Ovary (tissue), 9 donors: ENCODE measurements around the gene SGMS1. TPM values are rescaled to one million over a fixed set of nuclear protein-coding genes. Genes with fewer than 3 reads are reported as not detected.

Experiments used
- DNase-seq, 5 donors: peaks; one replicate each; pipeline ENCODE4 v3.0.0-alpha.2; 2019 to 2020
- H3K27ac ChIP-seq, 2 donors: fragments of 200-600 bp; one replicate each; pipeline versions ENCODE4 v1.5.1 to v1.8.0; 2019 to 2022
- H3K27me3 ChIP-seq: fragments of 200-600 bp; one replicate; pipeline ENCODE4 v1.8.0; 2022
- H3K36me3 ChIP-seq: fragments of 200-600 bp; sonication (generic); one replicate; pipeline ENCODE4 v1.5.1; 2019
- H3K4me1 ChIP-seq: one replicate; pipeline ENCODE4 v1.8.1; 2013; ENCODE audit warnings: mild to moderate bottlenecking, moderate library complexity; ENCODE audit not compliant: insufficient read depth
- H3K4me3 ChIP-seq: fragments of 200-600 bp; sonication (generic); one replicate; pipeline ENCODE4 v1.5.1; 2017
- H3K9me3 ChIP-seq, 2 donors: fragments of 200-600 bp in 1 of 2; sonication (generic) in 1 of 2; one replicate each; pipeline versions ENCODE4 v1.5.1 to v1.8.1; 2013 to 2019; ENCODE audit warnings: mild to moderate bottlenecking in 1 of 2, moderate library complexity in 1 of 2
- EP300 ChIP-seq: sonication (generic); formaldehyde crosslinking; IDR thresholded peaks from one replicate; pipeline ENCODE4 v1.6.1; 2017; ENCODE audit warnings: antibody characterized with exemption
- POLR2A ChIP-seq: fragments of 450-650 bp; IDR thresholded peaks from one replicate; pipeline ENCODE4 v1.6.1; 2017; ENCODE audit warnings: antibody characterized with exemption, mild to moderate bottlenecking, moderate library complexity
- WGBS, 3 donors: extraction: QIAGEN DNeasy Blood & Tissue Kit in 1 of 3; methylation state at CpG; one replicate each; pipeline versions ENCODE4 v1.1.5 to v1.1.7; 2013 to 2017; 5-methylcytosine and 5-hydroxymethylcytosine counted together
- intact Hi-C, 4 donors: fragments of 100-400 bp; cut with DNase I; formaldehyde crosslinking; loops; one replicate each; pipeline versions ENCODE4 v1.11.0 to v1.15.1; 2022 to 2023
- polyA plus RNA-seq, 2 donors: library from polyadenylated mRNA; stranded (reverse); fragments of 200-250 nt in 1 of 2; fragments of 350-450 nt in 1 of 2; fragmentation: Illumina TruSeq in 1 of 2; extraction: RNeasy Lipid Tissue Mini Kit (QIAGEN cat#74804) in 1 of 2; gene quantifications; one replicate each; pipeline ENCODE4 v1.2.3, GENCODE V29; 2013 to 2014
- total RNA-seq, 7 donors: library from RNA; depleted of rRNA in 2 of 7; stranded (reverse); fragments of >200 nt in 2 of 7; fragmentation: NEBNext Ultra II Directional in 3 of 7; extraction: Animal tissue kit (Norgen Biotek cat#: 25700) in 3 of 7; gene quantifications; one replicate each; pipeline versions ENCODE4 v1.1.0 to v1.2.4, GENCODE V29; 2016 to 2023
- TF ChIP-seq, protein P1 (sequence below), 3 donors: fragments of 450-650 bp in 2 of 3; fragments of 200-600 bp in 1 of 3; IDR thresholded peaks; one replicate each; pipeline versions ENCODE4 v1.5.1 to v1.8.0; 2016 to 2022; ENCODE audit warnings: antibody characterized with exemption in 3 of 3, mild to moderate bottlenecking in 1 of 3
- donor health status: DM: no; HTN: no; CAD: no; lungs with moderate emphysema.
- donor health status: DM: no; HTN: no; CAD: no.
- donor health status: Bipolar disorder and iron deficiency.
- donor health status: DM: yes; HTN: yes; CAD: no.
- donor health status: DM: no; HTN: no; CAD: no.
- donor health status: DM: yes; HTN: yes; CAD: no.

SGMS1 gene
- total and polyA plus RNA-seq, 9 donors = 15.6 to 90.0 (median 39.0) TPM

DNA sequence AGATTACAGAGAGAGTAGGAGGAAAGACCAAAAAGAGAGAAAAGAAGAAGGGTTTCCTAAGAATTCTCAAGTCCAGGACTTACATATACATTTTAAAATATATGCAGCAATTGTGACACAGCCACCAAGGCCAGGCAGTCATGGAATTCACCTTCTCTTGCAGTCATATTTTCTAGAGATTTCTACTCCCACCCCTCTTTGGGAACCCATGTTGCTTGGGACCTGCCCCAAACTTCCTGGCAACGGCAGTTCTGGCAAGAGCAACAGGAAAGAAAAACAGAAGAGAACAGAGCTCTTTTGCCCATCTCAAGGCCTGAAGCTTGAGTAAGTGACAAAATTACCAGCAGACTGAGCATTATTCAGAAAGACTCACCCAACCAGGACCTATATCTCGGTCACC is 244.1 kb downstream of the SGMS1 start:
- Histone ChIP-seq H3K9me3 (no peaks in the 10 kb centered on the region), H3K4me3 (no peak overlapping the region), H3K4me1 (peaks cover 2% of the 10 kb centered on the region), H3K27ac (no peak overlapping the region), H3K27me3 (no peaks in the 10 kb centered on the region), H3K36me3 (no peaks in the 10 kb centered on the region)
- no peak for DNase-seq
- intact Hi-C loops = no loop called here
- WGBS, 3 donors = 51 to 60% (median 56%) methylated on average over 2 of the region's 2 CpGs
- TF ChIP-seq, protein P1, sequence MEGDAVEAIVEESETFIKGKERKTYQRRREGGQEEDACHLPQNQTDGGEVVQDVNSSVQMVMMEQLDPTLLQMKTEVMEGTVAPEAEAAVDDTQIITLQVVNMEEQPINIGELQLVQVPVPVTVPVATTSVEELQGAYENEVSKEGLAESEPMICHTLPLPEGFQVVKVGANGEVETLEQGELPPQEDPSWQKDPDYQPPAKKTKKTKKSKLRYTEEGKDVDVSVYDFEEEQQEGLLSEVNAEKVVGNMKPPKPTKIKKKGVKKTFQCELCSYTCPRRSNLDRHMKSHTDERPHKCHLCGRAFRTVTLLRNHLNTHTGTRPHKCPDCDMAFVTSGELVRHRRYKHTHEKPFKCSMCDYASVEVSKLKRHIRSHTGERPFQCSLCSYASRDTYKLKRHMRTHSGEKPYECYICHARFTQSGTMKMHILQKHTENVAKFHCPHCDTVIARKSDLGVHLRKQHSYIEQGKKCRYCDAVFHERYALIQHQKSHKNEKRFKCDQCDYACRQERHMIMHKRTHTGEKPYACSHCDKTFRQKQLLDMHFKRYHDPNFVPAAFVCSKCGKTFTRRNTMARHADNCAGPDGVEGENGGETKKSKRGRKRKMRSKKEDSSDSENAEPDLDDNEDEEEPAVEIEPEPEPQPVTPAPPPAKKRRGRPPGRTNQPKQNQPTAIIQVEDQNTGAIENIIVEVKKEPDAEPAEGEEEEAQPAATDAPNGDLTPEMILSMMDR (IDR thresholded peaks at IDR 0.05) = no peak
- TF ChIP-seq EP300 (no peak), POLR2A (no peak)

DNA sequence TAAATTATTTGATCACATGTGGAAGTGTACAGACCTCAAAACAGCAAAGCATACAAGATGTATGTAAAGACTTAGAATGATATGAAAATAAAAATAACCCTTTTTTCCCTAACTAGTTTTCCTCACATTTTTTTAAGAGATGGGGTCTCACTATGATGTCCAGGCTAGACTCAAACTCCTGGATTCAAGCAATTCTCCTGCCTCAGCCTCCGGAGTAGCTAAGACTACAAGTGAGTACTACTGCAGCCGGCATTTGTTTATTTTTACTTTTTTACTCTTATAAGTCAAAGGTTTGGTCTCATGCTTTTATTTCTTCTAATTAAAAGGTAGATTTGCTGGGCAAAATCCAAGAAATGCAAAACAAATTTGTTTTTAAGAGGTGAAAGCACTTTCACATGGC is 248.0 kb downstream of the SGMS1 start:
- Histone ChIP-seq H3K27ac (no peak overlapping the region), H3K4me1 (peaks cover 5% of the 10 kb centered on the region), H3K4me3 (no peak overlapping the region), H3K27me3 (no peaks in the 10 kb centered on the region), H3K9me3 (no peaks in the 10 kb centered on the region), H3K36me3 (no peaks in the 10 kb centered on the region)
- 97 to 99% (median 98%) methylated on average over 2 of the region's 2 CpGs for WGBS, 3 donors
- intact Hi-C loops = no loop called here
- no peak for DNase-seq
- TF ChIP-seq EP300 (no peak), POLR2A (no peak)
- TF ChIP-seq, protein P1 (IDR thresholded peaks at IDR 0.05) = no peak

DNA sequence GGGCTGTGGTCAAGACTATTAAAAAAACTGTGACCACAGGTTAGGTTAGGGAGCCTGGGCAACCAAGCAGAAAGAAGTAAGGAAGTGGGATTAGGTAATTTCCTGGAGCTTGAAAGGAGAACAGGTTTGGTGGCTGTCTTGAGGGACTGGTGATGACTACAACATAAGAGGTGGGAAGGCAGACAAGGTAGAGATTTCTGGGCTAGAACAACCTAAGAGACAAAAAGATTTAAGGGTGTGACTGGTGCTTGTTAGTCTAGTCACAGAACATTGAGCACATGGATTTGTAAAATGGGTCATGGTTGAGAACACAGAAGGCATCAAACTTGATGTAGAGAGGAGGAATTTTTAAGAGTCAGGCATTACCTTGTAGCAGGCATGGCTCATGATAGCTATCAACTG is 248.7 kb downstream of the SGMS1 start:
- Histone ChIP-seq H3K36me3 (no peaks in the 10 kb centered on the region), H3K9me3 (no peaks in the 10 kb centered on the region), H3K27ac (no peak overlapping the region), H3K4me3 (no peak overlapping the region), H3K4me1 (peaks cover 5% of the 10 kb centered on the region), H3K27me3 (no peaks in the 10 kb centered on the region)
- intact Hi-C loops = no loop called here
- TF ChIP-seq, protein P1 (IDR thresholded peaks at IDR 0.05) = no peak
- TF ChIP-seq EP300 = no peak
- no peak for TF ChIP-seq POLR2A
- DNase-seq = no peak

GRCh38 chr10:50373821-50374501 is 249.8 kb downstream of the SGMS1 start:
- intact Hi-C loops = no loop called here
- Histone ChIP-seq H3K36me3 (no peaks in the 10 kb centered on the region), H3K27me3 (no peaks in the 10 kb centered on the region), H3K4me1 (peaks cover 5% of the 10 kb centered on the region), H3K9me3 (no peaks in the 10 kb centered on the region), H3K4me3 (no peak overlapping the region), H3K27ac (no peak overlapping the region)
- no peak for DNase-seq
- TF ChIP-seq, protein P1 (IDR thresholded peaks at IDR 0.05) = no peak
- no peak for TF ChIP-seq EP300
- no peak for TF ChIP-seq POLR2A
- 4 to 12% (median 7%) methylated on average over 1 of the region's 1 CpG for WGBS, 3 donors
